HG03139 (cell line): Measurements from ENCODE around the gene ST3GAL5.
A peak's percentile ranks its signal among the peaks of the same experiment; 100 is the strongest.

Experiments
- ATAC-seq: cut with Tn5 transposase; IDR thresholded peaks from one replicate; pipeline ENCODE4 v1.9.1; 2021; ENCODE audit not compliant: unreplicated experiment

The ST3GAL5 gene

GRCh38 chr2:85867556-85868292 lies 21.1 kb downstream of the ST3GAL5 start:
- no peak for ATAC-seq

- ATAC-seq = no peak
Observed at GRCh38 chr2:85867121-85867520, 21.7 kb downstream of the ST3GAL5 start.

- ATAC-seq = no peak
Observed at GRCh38 chr2:85866165-85866659, 22.6 kb downstream of the ST3GAL5 start.

GRCh38 chr2:85865539-85866164 lies 23.1 kb downstream of the ST3GAL5 start:
- ATAC-seq = peak; percentile 69

- no peak for ATAC-seq
Observed at GRCh38 chr2:85864654-85865053, 24.1 kb downstream of the ST3GAL5 start.

GRCh38 chr2:85862426-85862825 lies 26.4 kb downstream of the ST3GAL5 start:
- no peak for ATAC-seq

GRCh38 chr2:85861650-85862049 lies 27.1 kb downstream of the ST3GAL5 start:
- no peak for ATAC-seq

GRCh38 chr2:85861180-85861579 lies 27.6 kb downstream of the ST3GAL5 start:
- no peak for ATAC-seq

GRCh38 chr2:85858841-85859240 lies 29.9 kb downstream of the ST3GAL5 start:
- no peak for ATAC-seq

GRCh38 chr2:85854897-85855296 lies 33.9 kb downstream of the ST3GAL5 start:
- no peak for ATAC-seq

GRCh38 chr2:85854166-85854509 lies 34.7 kb downstream of the ST3GAL5 start:
- ATAC-seq = peak; percentile 27

GRCh38 chr2:85853499-85854165 lies 35.2 kb downstream of the ST3GAL5 start:
- peak; percentile 54 for ATAC-seq

- ATAC-seq = peak; percentile 64
Observed at GRCh38 chr2:85852937-85853498, 35.8 kb downstream of the ST3GAL5 start.

- no peak for ATAC-seq
Observed at GRCh38 chr2:85852152-85852840, 36.5 kb downstream of the ST3GAL5 start.

GRCh38 chr2:85851253-85852151 lies 37.3 kb downstream of the ST3GAL5 start:
- no peak for ATAC-seq

GRCh38 chr2:85850451-85850850 lies 38.3 kb downstream of the ST3GAL5 start:
- ATAC-seq = no peak

- no peak for ATAC-seq
Observed at GRCh38 chr2:85847051-85847588, 41.7 kb downstream of the ST3GAL5 start.

- no peak for ATAC-seq
Observed at GRCh38 chr2:85846411-85846810, 42.4 kb downstream of the ST3GAL5 start.

GRCh38 chr2:85844486-85844885 lies 44.3 kb downstream of the ST3GAL5 start:
- ATAC-seq = no peak

GRCh38 chr2:85843543-85843942 lies 45.2 kb downstream of the ST3GAL5 start:
- ATAC-seq = no peak
